ENCODE results near the gene LRP6. TPM values are rescaled to one million over a fixed set of nuclear protein-coding genes. Genes with fewer than 3 reads are reported as not detected.

LRP6 gene
- total RNA-seq, 1 experiment from 2014 or later, result 28.1 TPM

GRCh38 chr12:12181511-12181910 is 85.3 kb downstream of the LRP6 start:
- POLR2A ChIA-PET, result interaction anchor here (1.0 kb wide), 1 partner anchor 85 kb away, joined by 4 read pairs; the partner anchor contains the start of gene LRP6
- H3K4me3 ChIP-seq (replicated peaks in 1 of 2; ENCODE audit: low read depth in 1 of 2, low read length in 2 of 2), result no peak overlapping the region
- RAD21 ChIA-PET (ENCODE audit: low non-redundant PET in 1 of 2, low total read pairs in 2 of 2, uncharacterized antibody in 2 of 2, unreplicated experiment in 2 of 2), result no interaction called here
- no peaks in the 10 kb centered on the region for H3K36me3 ChIP-seq (ENCODE audit: control insufficient read depth in 1 of 2, insufficient read depth in 2 of 2, low read length in 2 of 2)
- no peaks in the 10 kb centered on the region for H3K27me3 ChIP-seq (ENCODE audit: insufficient read depth, low read length)
- no peak for TF ChIP-seq ZFX (IDR thresholded peaks at IDR 0.05)
- TF ChIP-seq REST (IDR thresholded peaks at IDR 0.05; ENCODE audit: low read depth), result no peak
- no peak for TF ChIP-seq TCF7L2 (IDR thresholded peaks at IDR 0.05; ENCODE audit: borderline replicate concordance, extremely low read depth, insufficient read depth, insufficient read length)
- no peak for TF ChIP-seq ZBTB33 (IDR thresholded peaks at IDR 0.05; ENCODE audit: extremely low read depth, insufficient replicate concordance, low read length)
- no peak for TF ChIP-seq RAD21 (IDR thresholded peaks at IDR 0.05; ENCODE audit: low read depth)
- TF ChIP-seq JUND (IDR thresholded peaks at IDR 0.05), result no peak
- no peak for TF ChIP-seq FOSL1 (IDR thresholded peaks at IDR 0.05; ENCODE audit: low read depth)
- TF ChIP-seq ATF3 (IDR thresholded peaks at IDR 0.05), result no peak
- TF ChIP-seq EZH2 (IDR thresholded peaks at IDR 0.05), result no peak
- TF ChIP-seq CBX3 (IDR thresholded peaks at IDR 0.05; ENCODE audit: low read depth), result no peak
- no peak for TF ChIP-seq POLR2A (IDR thresholded peaks at IDR 0.05; ENCODE audit: borderline replicate concordance, extremely low read depth, insufficient read depth, insufficient read length)
- no peak for TF ChIP-seq SRF (IDR thresholded peaks at IDR 0.05; ENCODE audit: low read depth)
- TF ChIP-seq MAX (IDR thresholded peaks at IDR 0.05), result no peak
- no peak for TF ChIP-seq ZNF274 (IDR thresholded peaks at IDR 0.05; ENCODE audit: low read depth, low read length)
- TF ChIP-seq SP1 (IDR thresholded peaks at IDR 0.05; ENCODE audit: low read depth), result no peak
- TF ChIP-seq EGR1 (IDR thresholded peaks at IDR 0.05; ENCODE audit: low read depth), result no peak
- TF ChIP-seq YY1 (IDR thresholded peaks at IDR 0.05; ENCODE audit: extremely low read depth, insufficient replicate concordance, low read depth, low read length), result no peak
- H3K9ac ChIP-seq (ENCODE audit: low read length), result no peak overlapping the region
- intact Hi-C loops (cut with micrococcal nuclease), result no loop called here
- H3K4me2 ChIP-seq (ENCODE audit: low read length), result no peak overlapping the region
- no peaks in the 10 kb centered on the region for H3K79me2 ChIP-seq (ENCODE audit: insufficient read depth, low read length)
- no peaks in the 10 kb centered on the region for H4K20me1 ChIP-seq (ENCODE audit: insufficient read depth)
- BruUV-seq (replicated peaks), result no TSS peak
- no peaks in the 10 kb centered on the region for H3K9me3 ChIP-seq (ENCODE audit: control insufficient read depth in 1 of 2, insufficient read depth in 1 of 2, low read depth in 1 of 2, low read length in 2 of 2)
- DNase-seq (ENCODE audit: low read depth, low spot score), result no peak
- H3K9me2 ChIP-seq (ENCODE audit: insufficient read depth), result no peaks in the 10 kb centered on the region
- H3K4me1 ChIP-seq (ENCODE audit: control insufficient read depth in 1 of 2, insufficient read depth in 2 of 2, low read length in 2 of 2), result no peaks in the 10 kb centered on the region
- H3K27ac ChIP-seq (ENCODE audit: low read depth, low read length), result no peak overlapping the region
- no peak overlapping the region for H2AFZ ChIP-seq (ENCODE audit: low read depth, low read length, poor library complexity, severe bottlenecking)
- ATAC-seq, result no peak
- CTCF ChIA-PET, result no interaction called here

Measured in HCT116 (cell line).